Neutrophil (primary cell): ENCODE measurements around the gene PTGES2.

Experiments used
- H3K27ac ChIP-seq: fragments of 200-600 bp; sonication (generic); 2 replicates; pipeline ENCODE4 v1.5.1; 2016; ENCODE audit warnings: mild to moderate bottlenecking, moderate library complexity
- H3K27me3 ChIP-seq: fragments of 200-600 bp; sonication (generic); 2 replicates; pipeline ENCODE4 v1.6.0; 2016; ENCODE audit warnings: mild to moderate bottlenecking
- H3K36me3 ChIP-seq: fragments of 200-600 bp; sonication (generic); 2 replicates; pipeline ENCODE4 v1.5.1; 2017
- H3K4me1 ChIP-seq, 2 experiments: fragments of 200-600 bp in 1 of 2; sonication (generic) in 1 of 2; 1 replicate in 1 of 2; 2 replicates in 1 of 2; pipeline versions ENCODE4 v1.5.1 to v1.6.1; 2013 to 2016; ENCODE audit warnings: low read depth in 1 of 2, low read length in 1 of 2, mild to moderate bottlenecking in 1 of 2, moderate library complexity in 1 of 2; ENCODE audit not compliant: control insufficient read depth in 1 of 2, insufficient read depth in 1 of 2
- H3K4me3 ChIP-seq, 2 experiments: fragments of 200-600 bp in 1 of 2; sonication (generic) in 1 of 2; 1 replicate in 1 of 2; 2 replicates in 1 of 2; pipeline ENCODE4 v1.5.1; 2013 to 2016; ENCODE audit warnings: low read depth in 1 of 2, low read length in 1 of 2, mild to moderate bottlenecking in 1 of 2, moderate library complexity in 1 of 2
- H3K9me3 ChIP-seq: fragments of 200-600 bp; sonication (generic); 2 replicates; pipeline ENCODE4 v1.5.1; 2016
- TF ChIP-seq, protein P1 (sequence below): fragments of 200-600 bp; sonication (generic); IDR thresholded peaks from 2 replicates; pipeline ENCODE4 v1.5.1; 2016; ENCODE audit warnings: antibody characterized with exemption

The PTGES2 gene

DNA sequence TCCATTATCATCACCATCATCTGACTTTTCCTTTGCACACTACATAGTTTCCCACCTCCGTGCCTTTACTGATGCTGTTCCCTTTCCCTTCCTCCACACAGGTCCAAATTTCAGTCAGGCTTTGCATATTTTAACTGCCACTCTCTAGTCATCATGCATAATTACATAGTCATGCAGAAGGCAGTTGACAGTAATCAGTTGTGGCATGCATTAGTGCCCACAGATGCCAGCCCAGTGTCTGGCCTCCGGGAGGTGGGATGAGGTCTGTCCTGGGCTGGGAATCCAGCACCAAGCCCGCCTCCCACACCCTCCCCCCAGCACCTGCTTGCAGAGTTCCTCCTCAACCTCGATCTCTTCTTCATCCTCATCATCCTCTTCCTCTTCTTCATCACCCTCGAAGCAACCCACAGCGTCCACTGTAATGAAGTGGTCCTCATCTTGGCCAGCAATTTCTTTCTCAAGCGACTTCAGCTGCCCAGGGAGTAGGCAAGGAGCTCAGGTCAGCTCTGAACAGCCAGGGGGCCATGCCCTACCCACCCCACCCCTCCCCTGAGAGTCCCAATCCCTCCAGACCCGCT, 41.3 kb upstream of the PTGES2 start:
- Histone ChIP-seq H3K36me3 (peaks cover 65% of the 10 kb centered on the region), H3K4me3 (no peak overlapping the region), H3K9me3 (no peaks in the 10 kb centered on the region), H3K27me3 (no peaks in the 10 kb centered on the region), H3K27ac (no peak overlapping the region), H3K4me1 (no peaks in the 10 kb centered on the region)
- TF ChIP-seq, protein P1, sequence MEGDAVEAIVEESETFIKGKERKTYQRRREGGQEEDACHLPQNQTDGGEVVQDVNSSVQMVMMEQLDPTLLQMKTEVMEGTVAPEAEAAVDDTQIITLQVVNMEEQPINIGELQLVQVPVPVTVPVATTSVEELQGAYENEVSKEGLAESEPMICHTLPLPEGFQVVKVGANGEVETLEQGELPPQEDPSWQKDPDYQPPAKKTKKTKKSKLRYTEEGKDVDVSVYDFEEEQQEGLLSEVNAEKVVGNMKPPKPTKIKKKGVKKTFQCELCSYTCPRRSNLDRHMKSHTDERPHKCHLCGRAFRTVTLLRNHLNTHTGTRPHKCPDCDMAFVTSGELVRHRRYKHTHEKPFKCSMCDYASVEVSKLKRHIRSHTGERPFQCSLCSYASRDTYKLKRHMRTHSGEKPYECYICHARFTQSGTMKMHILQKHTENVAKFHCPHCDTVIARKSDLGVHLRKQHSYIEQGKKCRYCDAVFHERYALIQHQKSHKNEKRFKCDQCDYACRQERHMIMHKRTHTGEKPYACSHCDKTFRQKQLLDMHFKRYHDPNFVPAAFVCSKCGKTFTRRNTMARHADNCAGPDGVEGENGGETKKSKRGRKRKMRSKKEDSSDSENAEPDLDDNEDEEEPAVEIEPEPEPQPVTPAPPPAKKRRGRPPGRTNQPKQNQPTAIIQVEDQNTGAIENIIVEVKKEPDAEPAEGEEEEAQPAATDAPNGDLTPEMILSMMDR, result no peak

DNA sequence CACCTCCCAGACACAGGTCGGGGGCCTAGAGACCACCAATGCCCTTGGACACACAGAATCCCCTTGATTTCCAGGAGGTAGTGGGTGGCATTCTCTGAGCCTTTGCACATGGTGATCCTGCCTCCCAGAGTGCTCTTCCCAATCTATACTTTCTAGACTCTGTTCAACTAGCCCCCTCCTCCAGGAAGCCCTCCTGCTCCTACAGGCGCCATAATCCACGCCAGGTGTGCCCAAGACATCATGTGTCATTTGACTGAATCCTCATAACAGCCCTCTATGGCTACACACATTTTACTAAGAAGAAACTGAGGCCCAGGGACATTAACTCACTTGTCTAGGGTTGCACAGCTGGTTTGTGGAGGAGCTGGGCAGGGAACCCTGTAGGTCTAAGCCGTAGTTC, 39.7 kb upstream of the PTGES2 start:
- TF ChIP-seq, protein P1, result no peak
- Histone ChIP-seq H3K36me3 (peaks cover 77% of the 10 kb centered on the region), H3K4me3 (no peak overlapping the region), H3K4me1 (no peaks in the 10 kb centered on the region), H3K27ac (no peak overlapping the region), H3K27me3 (no peaks in the 10 kb centered on the region), H3K9me3 (no peaks in the 10 kb centered on the region)

DNA sequence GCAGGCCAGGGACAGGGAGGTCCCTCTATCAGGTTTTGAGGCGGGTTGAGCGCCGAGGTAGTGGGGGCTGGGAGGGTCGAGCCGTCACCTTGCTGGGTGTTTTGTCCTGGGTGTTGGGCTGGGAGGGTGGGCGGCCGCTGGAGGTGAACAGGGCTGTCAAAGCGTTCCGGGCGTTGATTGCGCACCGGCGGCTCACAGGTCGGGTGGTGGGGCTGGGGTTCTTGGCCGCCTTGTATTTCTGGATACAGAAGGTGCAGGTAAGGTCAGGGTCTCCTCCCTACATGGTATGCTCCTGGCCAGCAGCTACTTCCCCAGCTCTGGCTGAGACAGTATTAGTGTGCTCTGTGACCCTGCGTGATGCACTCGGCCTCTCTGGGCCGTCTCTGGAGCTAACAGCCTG, 38.6 kb upstream of the PTGES2 start:
- Histone ChIP-seq H3K4me3 (no peak overlapping the region), H3K27me3 (no peaks in the 10 kb centered on the region), H3K4me1 (peaks cover 2 to 3% of the 10 kb centered on the region in 2 experiments), H3K27ac (no peak overlapping the region), H3K36me3 (peaks cover 78% of the 10 kb centered on the region), H3K9me3 (no peaks in the 10 kb centered on the region)
- TF ChIP-seq, protein P1, result no peak

DNA sequence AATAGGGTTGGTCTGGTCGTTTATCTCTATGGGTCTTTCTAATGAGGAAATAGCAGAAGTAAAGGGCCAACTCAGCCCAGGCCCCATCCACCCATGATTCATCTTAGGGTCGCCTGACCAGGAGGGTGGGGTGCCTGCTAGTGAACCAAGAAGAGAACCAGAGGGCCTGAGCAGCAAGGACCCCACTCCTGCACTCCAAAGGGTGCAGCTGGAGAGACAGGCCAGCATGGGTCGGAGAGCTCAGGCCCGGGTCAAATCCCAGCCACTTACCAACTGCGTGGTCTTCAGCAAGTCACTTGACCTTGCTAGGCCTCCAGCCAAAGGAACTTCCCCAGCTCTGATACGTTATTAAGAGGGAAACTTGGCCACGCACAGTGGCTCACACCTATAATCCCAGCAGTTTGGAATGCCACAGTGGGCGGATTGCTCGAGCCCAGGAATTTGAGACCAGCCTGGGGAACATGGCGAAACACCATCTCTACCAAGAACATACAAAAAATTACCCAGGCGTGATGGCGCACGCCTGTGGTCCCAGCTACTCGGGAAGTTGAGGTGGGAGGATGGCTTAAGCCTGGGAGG, 36.9 kb upstream of the PTGES2 start:
- H3K4me1 ChIP-seq, result peaks cover 14 to 18% of the 10 kb centered on the region in 2 experiments
- TF ChIP-seq, protein P1, result no peak
- H3K4me3 ChIP-seq, result no peak overlapping the region
- no peaks in the 10 kb centered on the region for H3K9me3 ChIP-seq
- peaks cover 69% of the 10 kb centered on the region for H3K36me3 ChIP-seq
- H3K27me3 ChIP-seq, result no peaks in the 10 kb centered on the region
- H3K27ac ChIP-seq, result no peak overlapping the region

DNA sequence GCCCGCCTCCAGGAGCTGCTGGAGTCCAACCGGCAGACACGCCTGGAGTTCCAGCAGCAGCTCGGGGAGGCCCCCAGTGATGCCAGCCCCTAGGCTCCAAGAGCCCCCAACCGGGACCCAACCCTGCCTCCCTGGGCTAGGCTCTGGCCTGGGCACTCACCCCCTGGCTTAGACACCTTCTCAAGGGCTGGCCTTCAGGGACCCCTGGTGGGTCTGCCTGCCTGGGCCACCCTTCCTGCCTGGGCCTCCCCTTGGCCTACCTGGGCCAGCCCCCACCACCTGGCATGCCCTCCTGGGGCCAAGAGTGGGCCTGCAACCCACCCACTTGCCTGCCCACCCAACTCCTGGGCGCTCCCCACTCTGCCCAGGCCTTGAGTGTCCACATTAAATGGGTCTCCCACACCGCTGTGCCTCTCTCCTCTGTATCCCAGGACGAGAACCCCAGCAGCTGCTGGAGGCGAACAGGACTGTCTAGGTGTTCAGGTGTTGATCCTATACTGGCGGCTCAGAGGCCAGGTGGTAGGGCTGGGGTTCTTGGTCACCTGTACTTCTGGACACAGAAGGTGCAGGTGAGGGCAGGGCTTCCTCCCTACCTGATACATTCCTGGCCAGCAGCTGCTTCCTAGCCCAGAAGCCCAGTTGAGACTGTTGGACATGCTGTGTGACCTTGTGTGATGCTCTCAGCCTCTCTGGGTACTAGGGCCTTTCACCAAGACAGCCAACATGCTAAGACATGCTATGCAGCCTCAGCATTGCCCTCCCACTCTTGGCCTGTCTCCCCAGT, 36.2 kb upstream of the PTGES2 start:
- H3K4me3 ChIP-seq, result no peak overlapping the region
- no peaks in the 10 kb centered on the region for H3K9me3 ChIP-seq
- peaks cover 62% of the 10 kb centered on the region for H3K36me3 ChIP-seq
- peaks cover 21 to 24% of the 10 kb centered on the region in 2 experiments for H3K4me1 ChIP-seq
- H3K27me3 ChIP-seq, result no peaks in the 10 kb centered on the region
- TF ChIP-seq, protein P1, result no peak
- no peak overlapping the region for H3K27ac ChIP-seq
